ENCODE results near the gene ATG4B. TPM values are rescaled to one million over a fixed set of nuclear protein-coding genes. Genes with fewer than 3 reads are reported as not detected.

ATG4B gene
- total RNA-seq, 1 experiment from 2014 or later, result 133 TPM

DNA sequence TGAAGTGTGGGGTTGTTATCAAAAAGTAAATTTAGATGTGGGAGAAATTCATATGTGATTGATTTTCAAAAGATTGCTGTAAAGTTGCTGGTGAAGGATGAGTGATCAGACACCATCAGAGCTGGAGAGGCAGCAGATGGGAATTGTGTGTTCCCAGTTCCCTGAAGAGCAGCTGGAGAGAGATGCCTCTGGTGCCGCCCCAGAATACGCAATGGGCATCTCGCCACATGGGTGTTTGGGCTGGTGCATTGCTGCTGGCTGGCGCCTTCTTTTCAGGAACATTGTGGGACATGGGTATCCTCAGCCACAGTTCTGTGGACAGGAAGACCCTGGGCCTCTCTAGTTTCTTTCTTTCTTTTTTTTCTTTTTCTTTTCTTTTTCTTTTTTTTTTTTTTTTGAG is 11.9 kb downstream of the ATG4B start (continued):
- TF ChIP-seq CBFB (CRISPR knock-in tag; IDR thresholded peaks at IDR 0.05; ENCODE audit: low read depth), result no peak
- no peak for TF ChIP-seq ZNF317 (CRISPR knock-in tag; IDR thresholded peaks at IDR 0.05; ENCODE audit: borderline replicate concordance, low read depth)
- TF ChIP-seq NR3C1 (CRISPR knock-in tag; conservative IDR thresholded peaks at IDR 0.05; ENCODE audit: low read depth), result no peak
- no peak for TF ChIP-seq IRF2 (CRISPR knock-in tag; IDR thresholded peaks at IDR 0.05; ENCODE audit: borderline replicate concordance, low read depth)
- TF ChIP-seq ZNF232 (CRISPR knock-in tag; IDR thresholded peaks at IDR 0.05), result no peak
- TF ChIP-seq, protein P1, sequence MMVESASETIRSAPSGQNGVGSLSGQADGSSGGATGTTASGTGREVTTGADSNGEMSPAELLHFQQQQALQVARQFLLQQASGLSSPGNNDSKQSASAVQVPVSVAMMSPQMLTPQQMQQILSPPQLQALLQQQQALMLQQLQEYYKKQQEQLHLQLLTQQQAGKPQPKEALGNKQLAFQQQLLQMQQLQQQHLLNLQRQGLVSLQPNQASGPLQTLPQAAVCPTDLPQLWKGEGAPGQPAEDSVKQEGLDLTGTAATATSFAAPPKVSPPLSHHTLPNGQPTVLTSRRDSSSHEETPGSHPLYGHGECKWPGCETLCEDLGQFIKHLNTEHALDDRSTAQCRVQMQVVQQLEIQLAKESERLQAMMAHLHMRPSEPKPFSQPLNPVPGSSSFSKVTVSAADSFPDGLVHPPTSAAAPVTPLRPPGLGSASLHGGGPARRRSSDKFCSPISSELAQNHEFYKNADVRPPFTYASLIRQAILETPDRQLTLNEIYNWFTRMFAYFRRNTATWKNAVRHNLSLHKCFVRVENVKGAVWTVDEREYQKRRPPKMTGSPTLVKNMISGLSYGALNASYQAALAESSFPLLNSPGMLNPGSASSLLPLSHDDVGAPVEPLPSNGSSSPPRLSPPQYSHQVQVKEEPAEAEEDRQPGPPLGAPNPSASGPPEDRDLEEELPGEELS (CRISPR knock-in tag; IDR thresholded peaks at IDR 0.05), result no peak

DNA sequence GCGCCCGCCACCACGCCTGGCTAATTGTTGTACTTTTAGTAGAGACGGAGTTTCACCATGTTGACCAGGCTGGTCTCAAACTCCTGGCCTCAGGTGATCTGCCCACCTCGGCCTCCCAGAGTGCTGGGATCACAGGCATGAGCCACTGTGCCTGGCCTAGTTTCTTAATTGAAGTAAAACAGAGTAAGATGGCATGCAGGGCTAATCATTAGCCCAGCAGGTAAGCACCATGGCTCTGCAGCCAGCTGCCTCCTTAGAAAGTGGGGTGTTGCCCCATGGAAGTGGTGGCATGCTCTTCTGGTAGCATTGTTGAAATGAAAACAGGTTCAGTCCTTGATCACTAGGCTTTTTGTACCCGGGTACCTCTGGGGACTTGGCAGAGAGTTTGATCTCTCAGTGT is 12.4 kb downstream of the ATG4B start:
- ATAC-seq (no peak), DNase-seq (ENCODE audit: low spot score) (no peak)
- no peak for TF ChIP-seq EMX1 (CRISPR knock-in tag; IDR thresholded peaks at IDR 0.05)
- no peak for TF ChIP-seq ZNF121 (CRISPR knock-in tag; IDR thresholded peaks at IDR 0.05)
- TF ChIP-seq, protein P2, sequence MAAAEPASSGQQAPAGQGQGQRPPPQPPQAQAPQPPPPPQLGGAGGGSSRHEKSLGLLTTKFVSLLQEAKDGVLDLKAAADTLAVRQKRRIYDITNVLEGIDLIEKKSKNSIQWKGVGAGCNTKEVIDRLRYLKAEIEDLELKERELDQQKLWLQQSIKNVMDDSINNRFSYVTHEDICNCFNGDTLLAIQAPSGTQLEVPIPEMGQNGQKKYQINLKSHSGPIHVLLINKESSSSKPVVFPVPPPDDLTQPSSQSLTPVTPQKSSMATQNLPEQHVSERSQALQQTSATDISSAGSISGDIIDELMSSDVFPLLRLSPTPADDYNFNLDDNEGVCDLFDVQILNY (CRISPR knock-in tag; IDR thresholded peaks at IDR 0.05), result no peak
- TF ChIP-seq CREM (CRISPR knock-in tag; IDR thresholded peaks at IDR 0.05), result no peak
- TF ChIP-seq ZNF532 (CRISPR knock-in tag; IDR thresholded peaks at IDR 0.05; ENCODE audit: borderline replicate concordance), result no peak
- no peak for TF ChIP-seq GABPB1 (CRISPR knock-in tag; IDR thresholded peaks at IDR 0.05)
- TF ChIP-seq MLX (CRISPR knock-in tag; IDR thresholded peaks at IDR 0.05), result no peak
- TF ChIP-seq CREB1 (CRISPR knock-in tag; IDR thresholded peaks at IDR 0.05), result no peak
- no peak for TF ChIP-seq ZNF317 (CRISPR knock-in tag; IDR thresholded peaks at IDR 0.05; ENCODE audit: borderline replicate concordance, low read depth)
- no peak for TF ChIP-seq ZNF219 (CRISPR knock-in tag; IDR thresholded peaks at IDR 0.05; ENCODE audit: borderline replicate concordance)
- no peak for TF ChIP-seq SMAD4 (CRISPR knock-in tag; IDR thresholded peaks at IDR 0.05)
- no peak for TF ChIP-seq JAZF1 (CRISPR knock-in tag; IDR thresholded peaks at IDR 0.05)
- TF ChIP-seq ETV6 (CRISPR knock-in tag; IDR thresholded peaks at IDR 0.05), result no peak
- TF ChIP-seq OVOL2 (CRISPR knock-in tag; IDR thresholded peaks at IDR 0.05; ENCODE audit: borderline replicate concordance), result no peak
- TF ChIP-seq ZNF416 (CRISPR knock-in tag; IDR thresholded peaks at IDR 0.05), result no peak
- TF ChIP-seq E2F1 (CRISPR knock-in tag; IDR thresholded peaks at IDR 0.05), result no peak
- Mint-ChIP-seq H3K9me3 (no peaks in the 10 kb centered on the region), H3K27ac (no peak overlapping the region), H3K4me1 (peaks cover 23% of the 10 kb centered on the region), H3K27me3 (ENCODE audit: low read depth) (no peaks in the 10 kb centered on the region), H3K36me3 (peaks cover 30% of the 10 kb centered on the region), H3K4me3 (no peak overlapping the region)
- ChIA-PET CTCF (no interaction called here), POLR2A (interaction anchor here (0.7 kb wide), 1 partner anchor 405 kb away, joined by 3 read pairs; no protein-coding TSS in a partner anchor)
